HUES48 (cell line): ENCODE data around the gene FZD7.
A peak's percentile ranks its signal among the peaks of the same experiment; 100 is the strongest.

Source experiments
- H3K27ac ChIP-seq: one replicate; pipeline ENCODE4 v1.7.0; 2013; ENCODE audit warnings: low read depth, low read length, inconsistent platforms
- H3K27me3 ChIP-seq: 2 replicates; pipeline ENCODE4 v1.6.1; 2013; ENCODE audit warnings: mild to moderate bottlenecking, low read length; ENCODE audit not compliant: control insufficient read depth, insufficient read depth
- H3K36me3 ChIP-seq: 2 replicates; pipeline ENCODE4 v1.6.1; 2013; ENCODE audit warnings: low read length; ENCODE audit not compliant: control insufficient read depth, insufficient read depth
- H3K4me1 ChIP-seq: 2 replicates; pipeline ENCODE4 v1.6.1; 2013; ENCODE audit warnings: mild to moderate bottlenecking, low read length; ENCODE audit not compliant: control insufficient read depth, insufficient read depth
- H3K4me3 ChIP-seq: 2 replicates; pipeline ENCODE4 v1.5.1; 2013; ENCODE audit warnings: mild to moderate bottlenecking, low read depth, low read length
- H3K9ac ChIP-seq: 2 replicates; pipeline ENCODE4 v1.6.1; 2013; ENCODE audit warnings: mild to moderate bottlenecking, low read depth, low read length, moderate library complexity
- H3K9me3 ChIP-seq: 2 replicates; pipeline ENCODE4 v1.6.1; 2013; ENCODE audit warnings: low read length; ENCODE audit not compliant: control insufficient read depth, insufficient read depth

Gene FZD7

GRCh38 chr2:202051499-202052161, 18.0 kb downstream of the FZD7 start:
- Histone ChIP-seq H3K27ac (peak overlapping the region; percentile 42), H3K4me1 (peaks cover 19% of the 10 kb centered on the region)

GRCh38 chr2:202052235-202052634, 18.6 kb downstream of the FZD7 start:
- peaks cover 7% of the 10 kb centered on the region for H3K27me3 ChIP-seq
- H3K4me3 ChIP-seq, result no peak overlapping the region
- H3K27ac ChIP-seq, result no peak overlapping the region

More at GRCh38 chr2:202051499-202052161, 18.0 kb downstream of the FZD7 start:
- peaks cover 7% of the 10 kb centered on the region for H3K27me3 ChIP-seq
- H3K9ac ChIP-seq, result no peak overlapping the region
- no peaks in the 10 kb centered on the region for H3K36me3 ChIP-seq
- no peak overlapping the region for H3K4me3 ChIP-seq
- no peaks in the 10 kb centered on the region for H3K9me3 ChIP-seq

DNA sequence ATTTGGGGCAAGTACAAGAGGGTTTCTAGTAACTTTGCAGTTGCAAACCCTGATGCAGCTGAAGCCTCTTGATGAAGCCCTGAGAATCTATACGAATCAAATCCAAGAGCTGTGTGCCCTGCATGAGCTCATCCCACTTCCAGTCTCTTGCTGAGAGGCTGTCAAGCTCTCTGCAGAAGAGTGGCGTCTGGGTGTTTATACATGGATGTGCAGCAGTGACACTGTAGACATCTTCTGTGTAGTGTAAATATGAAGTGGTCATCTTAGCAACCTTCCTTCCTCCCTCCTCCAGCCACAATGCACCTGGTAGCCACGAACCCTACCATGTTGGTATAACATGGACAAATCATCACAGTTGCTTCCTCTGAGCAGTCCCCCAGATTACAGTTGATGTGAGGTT, 21.0 kb downstream of the FZD7 start:
- H3K4me1 ChIP-seq, result peaks cover 15% of the 10 kb centered on the region
- no peaks in the 10 kb centered on the region for H3K9me3 ChIP-seq
- H3K27me3 ChIP-seq, result peaks cover 7% of the 10 kb centered on the region
- no peak overlapping the region for H3K9ac ChIP-seq
- no peaks in the 10 kb centered on the region for H3K36me3 ChIP-seq
- H3K27ac ChIP-seq, result no peak overlapping the region
- no peak overlapping the region for H3K4me3 ChIP-seq

More at GRCh38 chr2:202052235-202052634, 18.6 kb downstream of the FZD7 start:
- Histone ChIP-seq H3K9me3 (no peaks in the 10 kb centered on the region), H3K4me1 (peaks cover 15% of the 10 kb centered on the region), H3K9ac (no peak overlapping the region), H3K36me3 (no peaks in the 10 kb centered on the region)

- Histone ChIP-seq H3K9me3 (no peaks in the 10 kb centered on the region), H3K4me1 (peaks cover 8% of the 10 kb centered on the region), H3K36me3 (no peaks in the 10 kb centered on the region), H3K9ac (no peak overlapping the region), H3K4me3 (no peak overlapping the region), H3K27me3 (peaks cover 7% of the 10 kb centered on the region), H3K27ac (no peak overlapping the region)
These were observed 23.0 kb downstream of the FZD7 start for GRCh38 chr2:202056611-202057010.

DNA sequence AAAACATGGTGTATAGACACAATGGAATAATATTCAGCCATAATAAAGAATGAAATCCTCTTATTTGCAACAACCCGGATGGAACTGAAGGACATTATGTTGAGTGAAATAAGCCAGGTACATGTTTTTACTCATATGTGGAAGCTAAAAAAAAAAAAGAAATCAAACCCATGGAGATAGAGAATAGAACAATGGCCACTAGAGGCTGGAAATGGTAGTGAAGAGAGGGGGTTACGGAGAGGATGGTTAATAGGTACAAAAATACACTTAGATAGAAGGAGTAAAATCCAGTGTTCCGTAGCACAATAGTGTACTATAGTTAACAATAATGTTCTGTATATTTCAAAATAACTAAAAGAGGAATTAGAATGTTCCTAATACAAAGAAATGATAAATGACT, 26.6 kb downstream of the FZD7 start:
- no peaks in the 10 kb centered on the region for H3K36me3 ChIP-seq
- peaks cover 13% of the 10 kb centered on the region for H3K4me1 ChIP-seq
- no peak overlapping the region for H3K4me3 ChIP-seq
- H3K9me3 ChIP-seq, result no peaks in the 10 kb centered on the region
- H3K27me3 ChIP-seq, result no peaks in the 10 kb centered on the region
- no peak overlapping the region for H3K9ac ChIP-seq
- no peak overlapping the region for H3K27ac ChIP-seq

- H3K9me3 ChIP-seq, result no peaks in the 10 kb centered on the region
- H3K4me1 ChIP-seq, result peaks cover 13% of the 10 kb centered on the region
- no peak overlapping the region for H3K4me3 ChIP-seq
- no peaks in the 10 kb centered on the region for H3K27me3 ChIP-seq
- no peak overlapping the region for H3K27ac ChIP-seq
- H3K9ac ChIP-seq, result no peak overlapping the region
- no peaks in the 10 kb centered on the region for H3K36me3 ChIP-seq
These were observed 28.0 kb downstream of the FZD7 start for GRCh38 chr2:202061695-202062094.

- Histone ChIP-seq H3K36me3 (no peaks in the 10 kb centered on the region), H3K9ac (peak overlapping the region; percentile 13; the same call in 1 of the 2 replicates), H3K27me3 (no peaks in the 10 kb centered on the region), H3K4me1 (peaks cover 13% of the 10 kb centered on the region), H3K9me3 (no peaks in the 10 kb centered on the region), H3K27ac (peak overlapping the region; percentile 98), H3K4me3 (no peak overlapping the region)
These were observed 30.7 kb downstream of the FZD7 start for GRCh38 chr2:202064171-202064880.

DNA sequence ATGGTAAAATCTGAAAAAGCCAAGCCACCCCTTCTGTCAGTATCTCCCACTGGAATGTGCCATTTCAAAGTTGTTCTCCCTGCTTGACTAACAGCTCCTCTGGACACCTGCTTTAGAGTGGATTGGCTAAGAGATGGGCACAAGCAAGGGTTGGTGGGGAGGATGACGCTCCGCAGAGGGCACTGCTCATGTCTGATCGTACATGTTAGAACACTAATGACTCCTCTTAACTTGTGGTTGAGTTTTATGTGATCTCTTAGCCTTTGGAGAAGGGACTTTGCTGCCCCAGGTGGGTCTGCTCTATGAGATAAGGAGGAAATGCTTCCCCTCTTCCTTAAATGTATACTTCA, 31.2 kb downstream of the FZD7 start:
- H3K4me1 ChIP-seq, result peaks cover 13% of the 10 kb centered on the region
- peak overlapping the region; percentile 98 for H3K27ac ChIP-seq
- H3K36me3 ChIP-seq, result no peaks in the 10 kb centered on the region
- no peak overlapping the region for H3K9ac ChIP-seq
- H3K9me3 ChIP-seq, result no peaks in the 10 kb centered on the region
- no peak overlapping the region for H3K4me3 ChIP-seq
- no peaks in the 10 kb centered on the region for H3K27me3 ChIP-seq

DNA sequence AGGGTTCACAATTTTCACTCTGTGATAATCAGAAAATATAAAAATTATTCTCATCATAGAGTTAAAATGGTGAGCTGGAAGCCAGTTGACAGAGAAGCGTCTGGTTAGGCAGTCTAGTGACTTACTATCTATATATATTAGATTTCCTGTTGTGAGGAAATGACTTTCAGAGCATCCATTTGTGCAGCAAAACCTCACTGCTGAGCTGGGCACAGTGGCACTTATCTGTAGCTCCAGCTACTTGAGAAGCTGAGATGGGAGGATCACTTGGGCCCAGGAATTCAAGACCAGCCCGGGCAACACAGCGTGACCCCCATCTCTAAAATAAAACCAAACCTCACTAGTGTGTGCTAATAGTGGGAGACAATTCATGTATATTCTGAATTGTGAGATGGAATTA, 32.2 kb downstream of the FZD7 start:
- H3K4me1 ChIP-seq, result peaks cover 13% of the 10 kb centered on the region
- no peaks in the 10 kb centered on the region for H3K27me3 ChIP-seq
- no peak overlapping the region for H3K9ac ChIP-seq
- no peak overlapping the region for H3K27ac ChIP-seq
- no peaks in the 10 kb centered on the region for H3K9me3 ChIP-seq
- H3K4me3 ChIP-seq, result no peak overlapping the region
- H3K36me3 ChIP-seq, result no peaks in the 10 kb centered on the region

- no peak overlapping the region for H3K4me3 ChIP-seq
- no peaks in the 10 kb centered on the region for H3K9me3 ChIP-seq
- no peak overlapping the region for H3K27ac ChIP-seq
- H3K4me1 ChIP-seq, result peaks cover 13% of the 10 kb centered on the region
- H3K27me3 ChIP-seq, result no peaks in the 10 kb centered on the region
- no peak overlapping the region for H3K9ac ChIP-seq
- no peaks in the 10 kb centered on the region for H3K36me3 ChIP-seq
These were observed 33.2 kb downstream of the FZD7 start for GRCh38 chr2:202066875-202067274.

DNA sequence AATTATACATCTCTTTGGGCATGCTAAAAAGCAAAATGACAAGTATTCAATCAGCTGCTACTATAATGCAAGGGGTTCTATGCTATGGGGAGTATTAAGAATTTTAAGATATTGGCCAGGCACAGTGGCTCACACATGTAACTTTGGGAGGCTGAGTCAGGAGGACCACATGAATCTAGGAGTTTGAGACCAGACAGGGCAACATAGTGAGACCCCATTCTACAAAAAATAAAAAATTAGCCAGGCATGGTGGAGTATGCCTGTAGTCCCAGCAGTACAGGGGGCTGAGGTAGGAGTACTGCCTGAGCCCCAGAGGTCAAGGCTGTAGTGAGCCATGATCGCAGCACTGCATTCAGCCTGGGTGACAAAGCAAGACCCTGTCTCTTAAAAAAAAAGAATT, 33.9 kb downstream of the FZD7 start:
- peaks cover 17% of the 10 kb centered on the region for H3K4me1 ChIP-seq
- no peak overlapping the region for H3K4me3 ChIP-seq
- no peaks in the 10 kb centered on the region for H3K27me3 ChIP-seq
- no peaks in the 10 kb centered on the region for H3K36me3 ChIP-seq
- H3K9ac ChIP-seq, result no peak overlapping the region
- H3K9me3 ChIP-seq, result no peaks in the 10 kb centered on the region
- no peak overlapping the region for H3K27ac ChIP-seq
